ENCODE measurements around the gene MB21D2.

The MB21D2 gene

GRCh38 chr3:192888190-192888589, 29.5 kb downstream of the MB21D2 start:
- no peaks in the 10 kb centered on the region for H3K36me3 ChIP-seq (ENCODE audit: low read length)
- H3K4me2 ChIP-seq (ENCODE audit: low read depth, low read length, poor library complexity, severe bottlenecking), result no peak overlapping the region
- no peak overlapping the region for H3K4me3 ChIP-seq (ENCODE audit: insufficient read depth, low read length, poor library complexity, severe bottlenecking)
- TF ChIP-seq, protein P1, sequence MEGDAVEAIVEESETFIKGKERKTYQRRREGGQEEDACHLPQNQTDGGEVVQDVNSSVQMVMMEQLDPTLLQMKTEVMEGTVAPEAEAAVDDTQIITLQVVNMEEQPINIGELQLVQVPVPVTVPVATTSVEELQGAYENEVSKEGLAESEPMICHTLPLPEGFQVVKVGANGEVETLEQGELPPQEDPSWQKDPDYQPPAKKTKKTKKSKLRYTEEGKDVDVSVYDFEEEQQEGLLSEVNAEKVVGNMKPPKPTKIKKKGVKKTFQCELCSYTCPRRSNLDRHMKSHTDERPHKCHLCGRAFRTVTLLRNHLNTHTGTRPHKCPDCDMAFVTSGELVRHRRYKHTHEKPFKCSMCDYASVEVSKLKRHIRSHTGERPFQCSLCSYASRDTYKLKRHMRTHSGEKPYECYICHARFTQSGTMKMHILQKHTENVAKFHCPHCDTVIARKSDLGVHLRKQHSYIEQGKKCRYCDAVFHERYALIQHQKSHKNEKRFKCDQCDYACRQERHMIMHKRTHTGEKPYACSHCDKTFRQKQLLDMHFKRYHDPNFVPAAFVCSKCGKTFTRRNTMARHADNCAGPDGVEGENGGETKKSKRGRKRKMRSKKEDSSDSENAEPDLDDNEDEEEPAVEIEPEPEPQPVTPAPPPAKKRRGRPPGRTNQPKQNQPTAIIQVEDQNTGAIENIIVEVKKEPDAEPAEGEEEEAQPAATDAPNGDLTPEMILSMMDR (IDR thresholded peaks at IDR 0.05; ENCODE audit: insufficient read depth, low read length, poor library complexity, severe bottlenecking), result no peak
- TF ChIP-seq EZH2phosphoT487 (conservative IDR thresholded peaks at IDR 0.05; ENCODE audit: low read length), result no peak
- H4K20me1 ChIP-seq (ENCODE audit: low read depth, low read length), result no peaks in the 10 kb centered on the region
- H3K79me2 ChIP-seq (ENCODE audit: insufficient read depth, low read length), result no peaks in the 10 kb centered on the region
- no peaks in the 10 kb centered on the region for H3K9me3 ChIP-seq (ENCODE audit: insufficient read depth, low read length)
- no peaks in the 10 kb centered on the region for H3K9me2 ChIP-seq (replicated peaks; ENCODE audit: insufficient read depth, low read length)
- H3K27me3 ChIP-seq (ENCODE audit: low read length), result no peaks in the 10 kb centered on the region
- H3K27ac ChIP-seq (ENCODE audit: low read depth, low read length), result no peak overlapping the region
- H3F3A ChIP-seq (ENCODE audit: insufficient read depth), result no peaks in the 10 kb centered on the region
- no peak overlapping the region for H3K9ac ChIP-seq (ENCODE audit: low read length)
- no peak overlapping the region for H2AFZ ChIP-seq (ENCODE audit: low read depth, low read length, severe bottlenecking)

GRCh38 chr3:192887701-192888100, 30.0 kb downstream of the MB21D2 start:
- Histone ChIP-seq H3K9me2 (replicated peaks; ENCODE audit: insufficient read depth, low read length) (no peaks in the 10 kb centered on the region), H3K9ac (ENCODE audit: low read length) (no peak overlapping the region), H3K79me2 (ENCODE audit: insufficient read depth, low read length) (no peaks in the 10 kb centered on the region), H3K4me2 (ENCODE audit: low read depth, low read length, poor library complexity, severe bottlenecking) (no peak overlapping the region), H4K20me1 (ENCODE audit: low read depth, low read length) (no peaks in the 10 kb centered on the region), H3K27ac (ENCODE audit: low read depth, low read length) (no peak overlapping the region), H3K36me3 (ENCODE audit: low read length) (no peaks in the 10 kb centered on the region), H3F3A (ENCODE audit: insufficient read depth) (no peaks in the 10 kb centered on the region), H3K27me3 (ENCODE audit: low read length) (no peaks in the 10 kb centered on the region), H3K9me3 (ENCODE audit: insufficient read depth, low read length) (no peaks in the 10 kb centered on the region), H3K4me3 (ENCODE audit: insufficient read depth, low read length, poor library complexity, severe bottlenecking) (no peak overlapping the region), H2AFZ (ENCODE audit: low read depth, low read length, severe bottlenecking) (no peak overlapping the region)
- TF ChIP-seq, protein P1 (IDR thresholded peaks at IDR 0.05; ENCODE audit: insufficient read depth, low read length, poor library complexity, severe bottlenecking), result no peak
- no peak for TF ChIP-seq EZH2phosphoT487 (conservative IDR thresholded peaks at IDR 0.05; ENCODE audit: low read length)

DNA sequence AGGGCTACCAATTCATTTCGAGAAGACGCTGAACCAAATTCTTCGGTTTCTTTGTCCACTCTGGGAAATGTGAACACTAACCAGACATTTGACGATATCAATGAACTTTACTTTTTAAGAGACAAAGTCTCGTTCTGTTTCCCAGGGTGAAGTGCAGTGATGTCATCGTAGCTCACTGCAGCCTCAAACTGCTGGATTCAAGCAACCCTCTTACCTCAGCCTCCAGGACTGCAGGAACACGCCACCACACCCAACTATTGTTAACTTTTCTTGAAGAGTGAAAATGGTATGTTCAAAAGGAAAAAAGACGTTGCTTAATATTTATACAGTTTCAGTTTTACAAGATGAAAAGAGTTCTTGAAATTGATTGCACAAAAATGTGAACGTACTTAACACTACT, 30.6 kb downstream of the MB21D2 start:
- Histone ChIP-seq H3K27ac (ENCODE audit: low read depth, low read length) (no peak overlapping the region), H2AFZ (ENCODE audit: low read depth, low read length, severe bottlenecking) (no peak overlapping the region), H3K79me2 (ENCODE audit: insufficient read depth, low read length) (no peaks in the 10 kb centered on the region)

More for the DNA sequence above, 30.6 kb downstream of the MB21D2 start:
- no peak overlapping the region for H3K4me2 ChIP-seq (ENCODE audit: low read depth, low read length, poor library complexity, severe bottlenecking)
- no peak overlapping the region for H3K4me3 ChIP-seq (ENCODE audit: insufficient read depth, low read length, poor library complexity, severe bottlenecking)
- no peaks in the 10 kb centered on the region for H3K27me3 ChIP-seq (ENCODE audit: low read length)
- no peaks in the 10 kb centered on the region for H3K36me3 ChIP-seq (ENCODE audit: low read length)
- H4K20me1 ChIP-seq (ENCODE audit: low read depth, low read length), result no peaks in the 10 kb centered on the region
- H3K9me3 ChIP-seq (ENCODE audit: insufficient read depth, low read length), result no peaks in the 10 kb centered on the region
- H3K9ac ChIP-seq (ENCODE audit: low read length), result no peak overlapping the region
- TF ChIP-seq, protein P1 (IDR thresholded peaks at IDR 0.05; ENCODE audit: insufficient read depth, low read length, poor library complexity, severe bottlenecking), result no peak
- no peak for TF ChIP-seq EZH2phosphoT487 (conservative IDR thresholded peaks at IDR 0.05; ENCODE audit: low read length)
- no peaks in the 10 kb centered on the region for H3K9me2 ChIP-seq (replicated peaks; ENCODE audit: insufficient read depth, low read length)
- no peaks in the 10 kb centered on the region for H3F3A ChIP-seq (ENCODE audit: insufficient read depth)

Data from SU-DHL-6 (cell line).